ENCODE data around the gene MOB1A. TPM values are rescaled to one million over a fixed set of nuclear protein-coding genes. Genes with fewer than 3 reads are reported as not detected.
A peak's percentile ranks its signal among the peaks of the same experiment; 100 is the strongest.

Gene MOB1A
- total and polyA plus RNA-seq, 2 of the 13 experiments (the other 11 are each of a cell fraction or from before 2014, with no cell fraction given), result 48.2 to 139 TPM

DNA sequence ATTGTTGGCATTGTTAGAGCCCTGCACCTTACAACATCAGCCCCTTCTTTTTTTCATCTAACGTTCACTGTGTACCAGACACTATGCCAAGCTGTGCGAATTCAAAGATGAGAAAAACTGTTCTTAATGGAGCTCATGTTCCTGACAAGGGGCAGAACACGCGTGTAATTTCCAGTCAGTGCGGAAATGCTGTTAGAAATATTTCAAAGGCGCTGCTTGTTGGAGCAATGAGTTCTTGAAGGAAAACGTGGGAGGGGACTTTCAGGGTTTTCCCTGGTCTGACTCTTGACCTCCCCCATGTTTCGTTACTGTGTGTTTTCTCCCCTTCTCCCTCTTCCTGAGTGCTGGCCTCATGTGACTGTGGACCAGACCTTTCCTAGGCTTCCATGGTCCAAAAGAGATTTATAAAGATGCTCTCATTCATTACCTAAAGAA is 21.2 kb upstream of the MOB1A start (continued):
- TF ChIP-seq BCLAF1 (IDR thresholded peaks at IDR 0.05) (no peak), HOXA3 (CRISPR knock-in tag; IDR thresholded peaks at IDR 0.05) (no peak), ZNF782 (CRISPR knock-in tag; IDR thresholded peaks at IDR 0.05; ENCODE audit: borderline replicate concordance) (no peak)
- TF ChIP-seq, protein P1, sequence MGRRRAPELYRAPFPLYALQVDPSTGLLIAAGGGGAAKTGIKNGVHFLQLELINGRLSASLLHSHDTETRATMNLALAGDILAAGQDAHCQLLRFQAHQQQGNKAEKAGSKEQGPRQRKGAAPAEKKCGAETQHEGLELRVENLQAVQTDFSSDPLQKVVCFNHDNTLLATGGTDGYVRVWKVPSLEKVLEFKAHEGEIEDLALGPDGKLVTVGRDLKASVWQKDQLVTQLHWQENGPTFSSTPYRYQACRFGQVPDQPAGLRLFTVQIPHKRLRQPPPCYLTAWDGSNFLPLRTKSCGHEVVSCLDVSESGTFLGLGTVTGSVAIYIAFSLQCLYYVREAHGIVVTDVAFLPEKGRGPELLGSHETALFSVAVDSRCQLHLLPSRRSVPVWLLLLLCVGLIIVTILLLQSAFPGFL (CRISPR knock-in tag; IDR thresholded peaks at IDR 0.05), result no peak

GRCh38 chr2:74199275-74199701 is 20.6 kb upstream of the MOB1A start:
- ChIA-PET CTCF (ENCODE audit: low intra/inter-chr PET ratio, low total read pairs) (no interaction called here), POLR2A (interaction anchor here (0.7 to 5.6 kb wide), 17 partner anchors 8 to 371 kb away, joined by 3 to 53 read pairs (median 5); partner anchors contain the start of genes BOLA3, MOB1A, MRPL53 and STAMBP)
- peaks cover 0 to 11% of the 10 kb centered on the region in 2 experiments; a peak in 3 of 5 replicates for H3K36me3 ChIP-seq (replicated peaks in 1 of 2; ENCODE audit: control insufficient read depth in 1 of 2, insufficient read depth in 2 of 2, low read length in 2 of 2)
- H3K9ac ChIP-seq (ENCODE audit: insufficient read depth, low read depth, low read length), result peak overlapping the region; percentile 97
- WGBS (ENCODE audit: low lambda C conversion rate), result 14% methylated on average over 20 of the region's 20 CpGs
- peaks cover 51% of the 10 kb centered on the region for H3K79me2 ChIP-seq (ENCODE audit: insufficient read depth, low read length)
- H3K9me3 ChIP-seq (ENCODE audit: low read length), result no peaks in the 10 kb centered on the region
- intact Hi-C loops (cut with micrococcal nuclease; ENCODE audit: unreplicated experiment), result loop anchor here (2.0 to 5.0 kb wide), 2 partner anchors 20 to 52 kb away; partner anchors contain the start of genes BOLA3 and MOB1A
- BruUV-seq (replicated peaks), result no TSS peak
- H2AFZ ChIP-seq (ENCODE audit: low read length), result no peak overlapping the region
- DNase-seq (ENCODE audit: low spot score), result no peak
- peak overlapping the region; percentile 73 for H3K4me2 ChIP-seq (ENCODE audit: low read depth, low read length)
- peak overlapping the region; percentile 72 to 80 (median 78) for H3K4me3 ChIP-seq (replicated peaks in 1 of 3; ENCODE audit: insufficient read depth in 1 of 3, low read depth in 2 of 3, low read length in 3 of 3)
- H3K4me1 ChIP-seq (ENCODE audit: insufficient read depth, low read length), result peaks cover 66% of the 10 kb centered on the region
- no peak for FAIRE-seq
- no peaks in the 10 kb centered on the region; a peak in 1 of 5 replicates for H3K27me3 ChIP-seq (ENCODE audit: control insufficient read depth in 1 of 2, insufficient read depth in 2 of 2, low read length in 2 of 2)
- no peak for ATAC-seq
- H3K27ac ChIP-seq (ENCODE audit: extremely low read length, insufficient read depth, low read length), result peak overlapping the region; percentile 94
- H4K20me1 ChIP-seq (ENCODE audit: insufficient read depth, low read length), result peaks cover 43% of the 10 kb centered on the region
- in situ Hi-C loops (cut with HindIII; ENCODE audit: extremely low pct_ligation_motif_present, low pct_unique_long_range_greater_than_20kb), result no loop called here
- TF ChIP-seq ZBTB25 (CRISPR knock-in tag; IDR thresholded peaks at IDR 0.05) (no peak), SMYD3 (CRISPR knock-in tag; IDR thresholded peaks at IDR 0.05) (peak; percentile 69; the same call in 1 of the 2 replicates), REPIN1 (CRISPR knock-in tag; IDR thresholded peaks at IDR 0.05; ENCODE audit: borderline replicate concordance, low read depth) (peak; percentile 11; the same call in 1 of the 2 replicates), ZBTB7A (CRISPR knock-in tag; IDR thresholded peaks at IDR 0.05) (peak; percentile 79; the same call in 1 of the 2 replicates), ZNF512 (CRISPR knock-in tag; IDR thresholded peaks at IDR 0.05) (no peak; the same call in 1 of the 2 replicates), IRF1 (CRISPR knock-in tag; IDR thresholded peaks at IDR 0.05; ENCODE audit: low read depth) (no peak), ZNF713 (CRISPR knock-in tag; IDR thresholded peaks at IDR 0.05) (no peak), CBX5 (CRISPR knock-in tag; IDR thresholded peaks at IDR 0.05; ENCODE audit: borderline replicate concordance) (peak; percentile 9; the same call in 1 of the 2 replicates), ZNF501 (CRISPR knock-in tag; IDR thresholded peaks at IDR 0.05) (no peak)
